ENCODE data around the gene VPREB1. TPM values are rescaled to one million over a fixed set of nuclear protein-coding genes. Genes with fewer than 3 reads are reported as not detected.
"Not testable (repeated sequence)": the region's sequence is repeated elsewhere in the genome, so short reads cannot be mapped to it uniquely, and the experiment has no call there.

VPREB1 gene
- total RNA-seq, 1 donor from 2014 or later, result not detected

DNA sequence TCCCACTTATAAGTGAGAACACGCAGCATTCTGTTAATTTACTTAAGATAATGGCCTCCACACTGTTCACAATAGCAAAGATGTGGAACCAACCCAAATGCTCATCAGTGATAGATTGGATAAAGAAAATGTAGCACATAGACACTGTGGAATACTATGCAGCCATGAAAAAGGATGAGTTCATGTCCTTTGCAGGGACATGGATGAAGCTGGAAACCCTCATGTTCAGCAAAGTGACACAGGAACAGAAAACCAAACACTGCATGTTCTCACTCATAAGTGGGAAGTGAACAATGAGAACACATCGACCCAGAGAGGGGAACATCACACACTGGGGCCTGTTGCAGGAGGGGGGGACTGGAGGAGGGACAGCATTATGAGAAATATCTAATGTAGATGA is 15.6 kb downstream of the VPREB1 start:
- not testable (repeated sequence) for H3K9me3 Mint-ChIP-seq; DNase-seq (ENCODE audit: low read depth, low spot score); H3K4me3 Mint-ChIP-seq; H3K27ac Mint-ChIP-seq (ENCODE audit: unreplicated experiment); H3K36me3 Mint-ChIP-seq (ENCODE audit: low read depth); H3K4me1 Mint-ChIP-seq
- H3K27me3 Mint-ChIP-seq (ENCODE audit: low read depth), result peaks cover 26% of the 10 kb centered on the region

- H3K27ac Mint-ChIP-seq (ENCODE audit: unreplicated experiment); H3K4me1 Mint-ChIP-seq; H3K36me3 Mint-ChIP-seq (ENCODE audit: low read depth); H3K4me3 Mint-ChIP-seq; DNase-seq (ENCODE audit: low read depth, low spot score); H3K9me3 Mint-ChIP-seq: not testable (repeated sequence)
- H3K27me3 Mint-ChIP-seq (ENCODE audit: low read depth), result peaks cover 22% of the 10 kb centered on the region
Measured at GRCh38 chr22:22260586-22260985, 16.0 kb downstream of the VPREB1 start.

GRCh38 chr22:22262332-22263074 is 17.9 kb downstream of the VPREB1 start:
- not testable (repeated sequence) for H3K9me3 Mint-ChIP-seq; DNase-seq (ENCODE audit: low read depth, low spot score); H3K4me3 Mint-ChIP-seq; H3K36me3 Mint-ChIP-seq (ENCODE audit: low read depth); H3K27ac Mint-ChIP-seq (ENCODE audit: unreplicated experiment); H3K27me3 Mint-ChIP-seq (ENCODE audit: low read depth); H3K4me1 Mint-ChIP-seq

DNA sequence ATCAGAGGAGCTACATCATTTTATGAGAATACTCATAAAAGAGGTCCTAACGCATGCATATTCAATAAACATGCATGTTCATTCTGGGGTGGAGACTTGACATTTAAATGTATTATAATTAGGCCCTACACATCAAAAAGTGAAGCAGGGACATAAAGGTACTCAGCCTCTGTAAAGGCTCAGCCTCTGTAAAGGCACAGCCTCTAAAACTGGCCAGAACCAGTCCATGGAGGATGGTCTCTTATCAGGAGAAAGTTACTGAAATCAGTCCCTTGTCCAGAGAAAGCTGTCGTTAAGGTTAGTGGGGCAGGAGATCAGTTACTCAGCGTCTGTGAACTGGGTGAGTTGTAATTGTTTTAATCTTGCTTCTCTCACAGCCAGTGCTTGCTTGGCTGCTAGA is 19.2 kb downstream of the VPREB1 start:
- not testable (repeated sequence) for DNase-seq (ENCODE audit: low read depth, low spot score); H3K4me1 Mint-ChIP-seq; H3K9me3 Mint-ChIP-seq; H3K4me3 Mint-ChIP-seq; H3K27ac Mint-ChIP-seq (ENCODE audit: unreplicated experiment); H3K36me3 Mint-ChIP-seq (ENCODE audit: low read depth); H3K27me3 Mint-ChIP-seq (ENCODE audit: low read depth)

- H3K4me3 Mint-ChIP-seq; DNase-seq (ENCODE audit: low read depth, low spot score); H3K4me1 Mint-ChIP-seq; H3K27ac Mint-ChIP-seq (ENCODE audit: unreplicated experiment); H3K9me3 Mint-ChIP-seq; H3K27me3 Mint-ChIP-seq (ENCODE audit: low read depth); H3K36me3 Mint-ChIP-seq (ENCODE audit: low read depth): not testable (repeated sequence)
Measured at GRCh38 chr22:22270036-22270676, 25.6 kb downstream of the VPREB1 start.

DNA sequence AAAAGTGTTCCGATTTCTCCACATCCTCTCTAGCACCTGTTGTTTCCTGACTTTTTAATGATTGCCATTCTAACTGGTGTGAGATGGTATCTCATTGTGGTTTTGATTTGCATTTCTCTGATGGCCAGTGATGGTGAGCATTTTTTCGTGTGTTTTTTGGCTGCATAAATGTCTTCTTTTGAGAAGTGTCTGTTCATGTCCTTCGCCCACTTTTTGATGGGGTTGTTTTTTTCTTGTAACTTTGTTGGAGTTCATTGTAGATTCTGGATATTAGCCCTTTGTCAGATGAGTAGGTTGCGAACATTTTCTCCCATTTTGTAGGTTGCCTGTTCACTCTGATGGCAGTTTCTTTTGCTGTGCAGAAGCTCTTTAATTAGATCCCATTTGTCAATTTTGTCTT is 32.8 kb downstream of the VPREB1 start:
- H3K9me3 Mint-ChIP-seq; H3K36me3 Mint-ChIP-seq (ENCODE audit: low read depth); H3K27ac Mint-ChIP-seq (ENCODE audit: unreplicated experiment); DNase-seq (ENCODE audit: low read depth, low spot score); H3K4me1 Mint-ChIP-seq; H3K27me3 Mint-ChIP-seq (ENCODE audit: low read depth); H3K4me3 Mint-ChIP-seq: not testable (repeated sequence)

- H3K27ac Mint-ChIP-seq (ENCODE audit: unreplicated experiment); H3K9me3 Mint-ChIP-seq; H3K27me3 Mint-ChIP-seq (ENCODE audit: low read depth); H3K4me1 Mint-ChIP-seq; DNase-seq (ENCODE audit: low read depth, low spot score); H3K4me3 Mint-ChIP-seq; H3K36me3 Mint-ChIP-seq (ENCODE audit: low read depth): not testable (repeated sequence)
Measured at GRCh38 chr22:22284962-22285756, 40.6 kb downstream of the VPREB1 start.

DNA sequence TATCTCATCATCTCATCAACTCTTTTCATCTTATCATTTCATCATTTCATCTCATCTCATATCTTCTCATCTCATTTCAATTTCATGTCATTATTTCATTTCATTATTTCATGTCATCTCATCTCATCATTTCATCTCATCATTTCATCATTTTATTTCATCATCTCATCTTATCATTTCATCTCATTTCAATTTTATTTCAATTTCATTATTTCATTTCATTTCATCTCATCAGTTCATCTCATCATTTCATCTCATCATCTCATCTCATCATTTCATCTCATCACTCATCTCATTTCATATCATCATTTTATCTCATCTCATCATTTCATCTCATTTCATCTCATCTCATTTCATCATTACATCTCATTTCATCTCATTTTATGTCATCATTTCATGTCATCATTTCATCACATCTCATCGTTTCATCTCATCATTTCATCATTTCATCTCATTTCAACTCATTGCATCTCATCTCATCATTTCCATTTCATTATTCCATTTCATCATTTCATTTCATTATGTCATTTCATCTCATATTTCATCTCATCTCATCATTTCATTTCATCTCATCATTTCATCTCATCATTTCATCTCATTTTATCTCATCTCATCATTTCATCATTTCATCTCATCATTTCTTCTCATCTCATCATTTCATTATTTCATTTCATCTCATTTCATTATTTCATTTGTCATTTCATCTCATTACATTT is 42.0 kb downstream of the VPREB1 start:
- not testable (repeated sequence) for H3K9me3 Mint-ChIP-seq; H3K27me3 Mint-ChIP-seq (ENCODE audit: low read depth); H3K4me1 Mint-ChIP-seq; H3K36me3 Mint-ChIP-seq (ENCODE audit: low read depth); H3K4me3 Mint-ChIP-seq; H3K27ac Mint-ChIP-seq (ENCODE audit: unreplicated experiment); DNase-seq (ENCODE audit: low read depth, low spot score)

- H3K4me3 Mint-ChIP-seq; H3K9me3 Mint-ChIP-seq; DNase-seq (ENCODE audit: low read depth, low spot score); H3K27ac Mint-ChIP-seq (ENCODE audit: unreplicated experiment); H3K4me1 Mint-ChIP-seq; H3K36me3 Mint-ChIP-seq (ENCODE audit: low read depth); H3K27me3 Mint-ChIP-seq (ENCODE audit: low read depth): not testable (repeated sequence)
Measured at GRCh38 chr22:22287106-22287626, 42.6 kb downstream of the VPREB1 start.

- not testable (repeated sequence) for H3K4me3 Mint-ChIP-seq; H3K9me3 Mint-ChIP-seq; H3K27ac Mint-ChIP-seq (ENCODE audit: unreplicated experiment); H3K36me3 Mint-ChIP-seq (ENCODE audit: low read depth); H3K27me3 Mint-ChIP-seq (ENCODE audit: low read depth); H3K4me1 Mint-ChIP-seq; DNase-seq (ENCODE audit: low read depth, low spot score)
Measured at GRCh38 chr22:22289666-22290065, 45.1 kb downstream of the VPREB1 start.

GRCh38 chr22:22291129-22291806 is 46.7 kb downstream of the VPREB1 start:
- not testable (repeated sequence) for H3K4me1 Mint-ChIP-seq; H3K9me3 Mint-ChIP-seq; DNase-seq (ENCODE audit: low read depth, low spot score); H3K36me3 Mint-ChIP-seq (ENCODE audit: low read depth); H3K4me3 Mint-ChIP-seq; H3K27ac Mint-ChIP-seq (ENCODE audit: unreplicated experiment); H3K27me3 Mint-ChIP-seq (ENCODE audit: low read depth)

GRCh38 chr22:22292656-22293055 is 48.1 kb downstream of the VPREB1 start:
- not testable (repeated sequence) for DNase-seq (ENCODE audit: low read depth, low spot score); H3K4me1 Mint-ChIP-seq; H3K36me3 Mint-ChIP-seq (ENCODE audit: low read depth); H3K4me3 Mint-ChIP-seq; H3K27ac Mint-ChIP-seq (ENCODE audit: unreplicated experiment); H3K9me3 Mint-ChIP-seq; H3K27me3 Mint-ChIP-seq (ENCODE audit: low read depth)

Measured in neural crest cell (in vitro differentiated cells).